H1 (cell line): ENCODE data around the gene ZFP57.

Experiments
- CREB1 ChIP-seq: IDR thresholded peaks from 2 replicates; pipeline ENCODE4 v1.6.1; 2012; ENCODE audit warnings: inconsistent platforms
- CTCF ChIP-seq, 3 experiments: IDR thresholded peaks; 1 replicate in 2 of 3; 2 replicates in 1 of 3; pipeline versions ENCODE4 v1.5.1 to v1.6.1; 2011; ENCODE audit warnings: low read length in 3 of 3, mild to moderate bottlenecking in 3 of 3, inconsistent platforms in 2 of 3, low read depth in 1 of 3, moderate library complexity in 1 of 3; ENCODE audit not compliant: insufficient read depth in 1 of 3; ENCODE audit errors: control extremely low read depth in 1 of 3
- JUND ChIP-seq: IDR thresholded peaks from 2 replicates; pipeline ENCODE4 v1.6.1; 2011; ENCODE audit warnings: mild to moderate bottlenecking, improper control_type of control experiment, low read length
- RAD21 ChIP-seq, 2 experiments: IDR thresholded peaks in 1 of 2; conservative IDR thresholded peaks in 1 of 2; 2 replicates each; pipeline ENCODE4 v1.6.1; 2011; ENCODE audit warnings: low read depth in 2 of 2, low read length in 2 of 2, improper control_type of control experiment in 1 of 2, inconsistent platforms in 1 of 2, mild to moderate bottlenecking in 1 of 2, moderate library complexity in 1 of 2
- RBBP5 ChIP-seq: IDR thresholded peaks from 2 replicates; pipeline ENCODE4 v1.7.1; 2012; ENCODE audit warnings: low read depth, mild to moderate bottlenecking, inconsistent platforms, low read length, moderate library complexity, borderline replicate concordance
- RFX5 ChIP-seq: IDR thresholded peaks from 2 replicates; pipeline ENCODE4 v1.6.1; 2011; ENCODE audit warnings: low read depth, low read length, improper control_type of control experiment, borderline replicate concordance
- RXRA ChIP-seq: IDR thresholded peaks from 2 replicates; pipeline ENCODE4 v1.6.1; 2011; ENCODE audit warnings: low read depth, mild to moderate bottlenecking, low read length, moderate library complexity; ENCODE audit not compliant: insufficient read depth
- SIN3A ChIP-seq, 2 experiments: IDR thresholded peaks in 1 of 2; conservative IDR thresholded peaks in 1 of 2; 2 replicates each; pipeline ENCODE4 v1.6.1; 2011 to 2012; ENCODE audit warnings: low read length in 2 of 2, improper control_type of control experiment in 1 of 2, low read depth in 1 of 2, mild to moderate bottlenecking in 1 of 2

- TF ChIP-seq JUND, result no peak
- TF ChIP-seq RBBP5, result no peak
- no peak for TF ChIP-seq CTCF (IDR thresholded peaks at IDR 0.05; ENCODE audit: control extremely low read depth in 1 of 3, insufficient read depth in 1 of 3, low read depth in 1 of 3, low read length in 3 of 3)
- TF ChIP-seq RFX5, result no peak
- TF ChIP-seq RXRA, result no peak
- TF ChIP-seq SIN3A (conservative IDR thresholded peaks at IDR 0.05 in 1 of 2, IDR thresholded peaks at IDR 0.05 in 1 of 2; ENCODE audit: low read depth in 1 of 2, low read length in 2 of 2), result no peak
- TF ChIP-seq CREB1, result no peak
- no peak for TF ChIP-seq RAD21 (IDR thresholded peaks at IDR 0.05 in 1 of 2, conservative IDR thresholded peaks at IDR 0.05 in 1 of 2; ENCODE audit: low read depth in 2 of 2, low read length in 2 of 2)
Observed at GRCh38 chr6:29656157-29656556, 24.8 kb downstream of the ZFP57 start.
